DOHH2 (cell line): ENCODE results near the gene ITPR3.

Source experiments
- H3F3A ChIP-seq: fragments of 200-600 bp; sonication (generic), shearing (Covaris generic); 2 replicates; pipeline ENCODE4 v1.6.0; 2016; ENCODE audit warnings: antibody characterized with exemption, mild to moderate bottlenecking; ENCODE audit not compliant: control insufficient read depth, insufficient read depth
- H3K27ac ChIP-seq: fragments of 200-600 bp; sonication (generic); 2 replicates; pipeline ENCODE4 v1.5.1; 2014; ENCODE audit warnings: low read depth, mild to moderate bottlenecking, low read length, moderate library complexity
- H3K27me3 ChIP-seq: fragments of 200-600 bp; sonication (generic); 2 replicates; pipeline ENCODE4 v1.6.1; 2014; ENCODE audit warnings: mild to moderate bottlenecking, low read length, mixed read lengths; ENCODE audit not compliant: control insufficient read depth
- H3K36me3 ChIP-seq: fragments of 200-600 bp; sonication (generic); 2 replicates; pipeline ENCODE4 v1.6.1; 2014; ENCODE audit warnings: mild to moderate bottlenecking, low read length, moderate library complexity, mixed read lengths; ENCODE audit not compliant: control insufficient read depth
- H3K4me1 ChIP-seq: fragments of 200-600 bp; sonication (generic); 2 replicates; pipeline ENCODE4 v1.6.1; 2014; ENCODE audit warnings: mild to moderate bottlenecking, low read length, mixed read lengths; ENCODE audit not compliant: control insufficient read depth
- H3K4me2 ChIP-seq: fragments of 200-600 bp; sonication (generic); 2 replicates; pipeline ENCODE4 v1.6.0; 2014; ENCODE audit warnings: mild to moderate bottlenecking, low read length, moderate library complexity
- H3K4me3 ChIP-seq: fragments of 200-600 bp; sonication (generic); 2 replicates; pipeline ENCODE4 v1.5.1; 2014; ENCODE audit warnings: mild to moderate bottlenecking, low read length, mixed read lengths
- H3K79me2 ChIP-seq: fragments of 200-600 bp; sonication (generic); 2 replicates; pipeline ENCODE4 v1.6.1; 2014; ENCODE audit warnings: mild to moderate bottlenecking, low read length, mixed read lengths; ENCODE audit not compliant: control insufficient read depth
- H3K9me2 ChIP-seq: fragments of 200-600 bp; sonication (generic); replicated peaks from 2 replicates; pipeline ENCODE4 v1.6.1; 2014; ENCODE audit warnings: mild to moderate bottlenecking, low read length, mixed read lengths; ENCODE audit not compliant: control insufficient read depth
- H3K9me3 ChIP-seq: fragments of 200-600 bp; sonication (generic); 2 replicates; pipeline ENCODE4 v1.6.1; 2014; ENCODE audit warnings: antibody characterized with exemption, low read length, mixed read lengths; ENCODE audit not compliant: control insufficient read depth, insufficient read depth
- H4K20me1 ChIP-seq: fragments of 200-600 bp; sonication (generic); 2 replicates; pipeline ENCODE4 v1.6.0; 2014; ENCODE audit warnings: low read depth, mild to moderate bottlenecking, antibody characterized with exemption, low read length, moderate library complexity; ENCODE audit not compliant: control insufficient read depth, insufficient read depth
- EZH2phosphoT487 ChIP-seq: fragments of 200-600 bp; sonication (generic); IDR thresholded peaks from 2 replicates; pipeline ENCODE4 v1.6.1; 2017; ENCODE audit warnings: borderline replicate concordance, mild to moderate bottlenecking, antibody characterized with exemption, low read length, moderate library complexity, mixed read lengths
- TF ChIP-seq, protein P1 (sequence below): fragments of 200-600 bp; sonication (generic); IDR thresholded peaks from one replicate; pipeline ENCODE4 v1.5.1; 2014; ENCODE audit warnings: antibody characterized with exemption, mild to moderate bottlenecking, low read depth, low read length; ENCODE audit not compliant: poor library complexity, severe bottlenecking

ITPR3 gene

DNA sequence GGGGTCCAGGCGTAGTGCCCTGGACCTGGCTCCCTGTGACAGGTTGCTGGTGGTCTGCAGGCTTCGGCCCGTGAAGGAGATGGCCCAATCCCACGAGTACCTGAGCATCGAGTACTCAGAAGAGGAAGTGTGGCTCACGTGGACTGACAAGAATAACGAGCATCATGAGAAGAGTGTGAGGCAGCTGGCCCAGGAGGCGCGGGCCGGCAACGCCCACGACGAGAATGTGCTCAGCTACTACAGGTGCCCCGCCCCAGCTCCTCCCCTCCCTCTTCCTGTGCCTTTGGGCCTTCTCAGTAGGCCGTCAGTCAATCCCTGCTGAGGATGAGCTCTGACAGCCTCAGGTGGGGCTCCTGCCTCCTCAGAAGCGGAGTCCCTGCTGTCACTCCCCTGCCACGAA lies 47.8 kb downstream of the ITPR3 start:
- H3K9me2 ChIP-seq = no peaks in the 10 kb centered on the region
- no peak for TF ChIP-seq EZH2phosphoT487
- TF ChIP-seq, protein P1, sequence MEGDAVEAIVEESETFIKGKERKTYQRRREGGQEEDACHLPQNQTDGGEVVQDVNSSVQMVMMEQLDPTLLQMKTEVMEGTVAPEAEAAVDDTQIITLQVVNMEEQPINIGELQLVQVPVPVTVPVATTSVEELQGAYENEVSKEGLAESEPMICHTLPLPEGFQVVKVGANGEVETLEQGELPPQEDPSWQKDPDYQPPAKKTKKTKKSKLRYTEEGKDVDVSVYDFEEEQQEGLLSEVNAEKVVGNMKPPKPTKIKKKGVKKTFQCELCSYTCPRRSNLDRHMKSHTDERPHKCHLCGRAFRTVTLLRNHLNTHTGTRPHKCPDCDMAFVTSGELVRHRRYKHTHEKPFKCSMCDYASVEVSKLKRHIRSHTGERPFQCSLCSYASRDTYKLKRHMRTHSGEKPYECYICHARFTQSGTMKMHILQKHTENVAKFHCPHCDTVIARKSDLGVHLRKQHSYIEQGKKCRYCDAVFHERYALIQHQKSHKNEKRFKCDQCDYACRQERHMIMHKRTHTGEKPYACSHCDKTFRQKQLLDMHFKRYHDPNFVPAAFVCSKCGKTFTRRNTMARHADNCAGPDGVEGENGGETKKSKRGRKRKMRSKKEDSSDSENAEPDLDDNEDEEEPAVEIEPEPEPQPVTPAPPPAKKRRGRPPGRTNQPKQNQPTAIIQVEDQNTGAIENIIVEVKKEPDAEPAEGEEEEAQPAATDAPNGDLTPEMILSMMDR = no peak
- no peaks in the 10 kb centered on the region for H3F3A ChIP-seq
- H3K4me3 ChIP-seq = no peak overlapping the region
- no peaks in the 10 kb centered on the region for H3K9me3 ChIP-seq
- no peak overlapping the region for H3K4me2 ChIP-seq
- H3K27me3 ChIP-seq = no peaks in the 10 kb centered on the region
- H3K36me3 ChIP-seq = peaks cover 94% of the 10 kb centered on the region
- H3K4me1 ChIP-seq = peaks cover 5% of the 10 kb centered on the region; the same call in 1 of the 2 replicates
- 0 out of 2 replicates have a peak, but pooled peaks cover 5% of the 10 kb centered on the region for H4K20me1 ChIP-seq
- no peak overlapping the region for H3K27ac ChIP-seq
- H3K79me2 ChIP-seq = no peaks in the 10 kb centered on the region

DNA sequence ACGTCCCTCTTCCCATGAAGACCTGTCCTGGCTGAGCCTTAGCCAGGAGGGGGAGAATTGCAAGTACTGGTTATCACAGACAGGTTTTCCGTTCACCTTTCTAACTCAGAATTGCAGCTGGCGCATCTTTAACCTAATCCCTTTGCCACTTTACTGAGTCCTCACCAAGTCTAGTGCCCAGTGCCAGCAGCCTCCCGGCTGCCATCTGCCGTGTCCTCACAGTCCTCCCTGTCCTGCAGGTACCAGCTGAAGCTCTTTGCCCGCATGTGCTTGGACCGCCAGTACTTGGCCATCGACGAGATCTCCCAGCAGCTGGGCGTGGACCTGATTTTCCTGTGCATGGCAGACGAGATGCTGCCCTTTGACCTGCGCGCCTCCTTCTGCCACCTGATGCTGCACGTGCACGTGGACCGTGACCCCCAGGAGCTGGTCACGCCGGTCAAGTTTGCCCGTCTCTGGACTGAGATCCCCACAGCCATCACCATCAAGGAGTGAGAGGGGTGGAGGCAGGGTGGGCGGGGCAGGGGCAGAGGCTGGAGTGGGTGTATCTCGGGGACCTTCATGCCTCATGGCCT lies 49.1 kb downstream of the ITPR3 start:
- peaks cover 92% of the 10 kb centered on the region for H3K36me3 ChIP-seq
- H3F3A ChIP-seq = no peaks in the 10 kb centered on the region
- H3K9me3 ChIP-seq = no peaks in the 10 kb centered on the region

DNA sequence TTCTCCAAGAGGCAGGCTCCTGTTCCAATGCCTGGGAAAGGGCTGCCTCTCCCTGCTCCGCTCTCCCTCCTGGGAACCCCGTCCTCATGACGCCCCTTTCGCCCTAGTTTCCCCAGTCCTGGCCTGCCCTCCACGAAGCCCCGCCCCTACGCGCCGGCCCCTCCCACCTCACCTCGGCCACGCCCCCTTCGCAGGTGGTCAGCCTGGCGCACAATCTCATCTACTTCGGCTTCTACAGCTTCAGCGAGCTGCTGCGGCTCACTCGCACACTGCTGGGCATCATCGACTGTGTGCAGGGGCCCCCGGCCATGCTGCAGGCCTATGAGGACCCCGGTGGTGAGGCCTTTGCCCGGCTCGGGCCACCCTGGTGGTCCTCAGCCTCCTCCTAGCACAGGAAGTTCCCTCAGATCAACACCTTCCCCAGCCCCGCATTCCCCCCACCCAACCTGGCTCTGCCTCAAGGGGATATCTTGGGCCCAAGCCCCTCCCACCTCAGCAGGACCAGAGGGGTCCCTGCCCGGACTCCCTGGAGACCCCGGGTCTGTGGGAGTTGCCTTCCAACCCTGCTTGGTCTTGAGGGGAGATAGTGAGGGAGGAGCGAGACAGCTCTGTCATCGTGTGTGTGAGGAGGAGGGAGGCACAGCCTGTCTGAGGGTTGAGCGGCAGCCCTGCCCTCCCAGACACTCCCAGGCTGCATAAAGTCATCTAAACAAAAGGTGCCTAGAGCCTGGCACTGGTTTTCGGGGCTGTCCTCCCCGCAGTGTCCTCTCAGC lies 50.0 kb downstream of the ITPR3 start:
- H3K27me3 ChIP-seq = no peaks in the 10 kb centered on the region
- peaks cover 95% of the 10 kb centered on the region for H3K36me3 ChIP-seq
- 0 out of 2 replicates have a peak, but pooled peaks cover 5% of the 10 kb centered on the region for H4K20me1 ChIP-seq
- H3K79me2 ChIP-seq = no peaks in the 10 kb centered on the region
- TF ChIP-seq, protein P1 = no peak
- no peak for TF ChIP-seq EZH2phosphoT487
- H3F3A ChIP-seq = no peaks in the 10 kb centered on the region
- no peak overlapping the region for H3K4me3 ChIP-seq
- H3K4me1 ChIP-seq = peaks cover 5% of the 10 kb centered on the region; the same call in 1 of the 2 replicates
- no peak overlapping the region for H3K4me2 ChIP-seq
- H3K9me2 ChIP-seq = no peaks in the 10 kb centered on the region
- H3K9me3 ChIP-seq = no peaks in the 10 kb centered on the region
- H3K27ac ChIP-seq = no peak overlapping the region

More for the DNA sequence above, 49.1 kb downstream of the ITPR3 start:
- no peak overlapping the region for H3K4me3 ChIP-seq
- H3K27ac ChIP-seq = no peak overlapping the region
- no peaks in the 10 kb centered on the region for H3K9me2 ChIP-seq
- H4K20me1 ChIP-seq = 0 out of 2 replicates have a peak, but pooled peaks cover 5% of the 10 kb centered on the region
- no peak overlapping the region for H3K4me2 ChIP-seq
- no peaks in the 10 kb centered on the region for H3K79me2 ChIP-seq
- no peak for TF ChIP-seq EZH2phosphoT487
- TF ChIP-seq, protein P1 = no peak
- no peaks in the 10 kb centered on the region for H3K27me3 ChIP-seq
- H3K4me1 ChIP-seq = peaks cover 5% of the 10 kb centered on the region; the same call in 1 of the 2 replicates
